ENCODE results near the gene RABAC1. TPM values are rescaled to one million over a fixed set of nuclear protein-coding genes. Genes with fewer than 3 reads are reported as not detected.

Gene RABAC1
- total RNA-seq, 1 donor from 2014 or later = 134 TPM

- DNase-seq (no peak), ATAC-seq (no peak)
- no peak for TF ChIP-seq CTCF (IDR thresholded peaks at IDR 0.05)
- no peaks in the 10 kb centered on the region for H3K9me3 ChIP-seq
- H3K4me3 ChIP-seq = no peak overlapping the region
- no peaks in the 10 kb centered on the region for H3K4me1 ChIP-seq
- no peaks in the 10 kb centered on the region for H3K27me3 ChIP-seq
- H3K27ac ChIP-seq = no peak overlapping the region
- intact Hi-C loops (cut with DNase I) = no loop called here
- H3K36me3 ChIP-seq = no peaks in the 10 kb centered on the region
Observed at GRCh38 chr19:41978470-41978869, 19.3 kb upstream of the RABAC1 start.

- intact Hi-C loops (cut with DNase I) = no loop called here
- no peaks in the 10 kb centered on the region for H3K4me1 ChIP-seq
- no peak for ATAC-seq
- no peaks in the 10 kb centered on the region for H3K9me3 ChIP-seq
- TF ChIP-seq CTCF (IDR thresholded peaks at IDR 0.05) = no peak
- no peak overlapping the region for H3K27ac ChIP-seq
- H3K27me3 ChIP-seq = no peaks in the 10 kb centered on the region
- no peak for DNase-seq
- H3K4me3 ChIP-seq = no peak overlapping the region
- H3K36me3 ChIP-seq = no peaks in the 10 kb centered on the region
Observed at GRCh38 chr19:41977916-41978315, 18.8 kb upstream of the RABAC1 start.

- Histone ChIP-seq H3K4me3 (no peak overlapping the region), H3K27ac (no peak overlapping the region), H3K27me3 (no peaks in the 10 kb centered on the region), H3K9me3 (no peaks in the 10 kb centered on the region), H3K4me1 (no peaks in the 10 kb centered on the region), H3K36me3 (no peaks in the 10 kb centered on the region)
- ATAC-seq (no peak), DNase-seq (no peak)
- no peak for TF ChIP-seq CTCF (IDR thresholded peaks at IDR 0.05)
- intact Hi-C loops (cut with DNase I) = no loop called here
Observed at GRCh38 chr19:41974652-41975051, 15.5 kb upstream of the RABAC1 start.

- no peaks in the 10 kb centered on the region for H3K36me3 ChIP-seq
- DNase-seq (no peak), ATAC-seq (no peak)
- H3K4me3 ChIP-seq = no peak overlapping the region
- no peak for TF ChIP-seq CTCF (IDR thresholded peaks at IDR 0.05)
- intact Hi-C loops (cut with DNase I) = no loop called here
- H3K27ac ChIP-seq = no peak overlapping the region
- H3K9me3 ChIP-seq = no peaks in the 10 kb centered on the region
- H3K27me3 ChIP-seq = no peaks in the 10 kb centered on the region
- H3K4me1 ChIP-seq = no peaks in the 10 kb centered on the region
Observed at GRCh38 chr19:41971363-41971762, 12.2 kb upstream of the RABAC1 start.

GRCh38 chr19:41969772-41970458, 10.8 kb upstream of the RABAC1 start:
- ATAC-seq (no peak), DNase-seq (no peak)
- Histone ChIP-seq H3K9me3 (no peaks in the 10 kb centered on the region), H3K27ac (no peak overlapping the region), H3K4me1 (no peaks in the 10 kb centered on the region), H3K36me3 (no peaks in the 10 kb centered on the region), H3K27me3 (no peaks in the 10 kb centered on the region), H3K4me3 (no peak overlapping the region)
- no peak for TF ChIP-seq CTCF (IDR thresholded peaks at IDR 0.05)
- intact Hi-C loops (cut with DNase I) = no loop called here

Measured in upper lobe of right lung (tissue), 1 donor.